ENCODE results near the gene ITPKA.

ITPKA gene

GRCh38 chr15:41511899-41512369, 18.3 kb downstream of the ITPKA start:
- TF ChIP-seq POLR2AphosphoS5 (IDR thresholded peaks at IDR 0.05; ENCODE audit: low read depth, low read length) (no peak), SIN3A (IDR thresholded peaks at IDR 0.05; ENCODE audit: borderline replicate concordance, insufficient read depth, low read length) (no peak), TAF1 (IDR thresholded peaks at IDR 0.05; ENCODE audit: borderline replicate concordance, insufficient read depth, low read length) (no peak), REST (IDR thresholded peaks at IDR 0.05; ENCODE audit: insufficient read depth in 1 of 2, low read depth in 2 of 2, low read length in 2 of 2) (no peak), FOXP2 (optimal IDR thresholded peaks at IDR 0.05; ENCODE audit: borderline replicate concordance, extremely low read depth, extremely low read length, insufficient read depth) (no peak)

- TF ChIP-seq REST (IDR thresholded peaks at IDR 0.05; ENCODE audit: insufficient read depth in 1 of 2, low read depth in 2 of 2, low read length in 2 of 2) (no peak), TAF1 (IDR thresholded peaks at IDR 0.05; ENCODE audit: borderline replicate concordance, insufficient read depth, low read length) (no peak), POLR2AphosphoS5 (IDR thresholded peaks at IDR 0.05; ENCODE audit: low read depth, low read length) (no peak), SIN3A (IDR thresholded peaks at IDR 0.05; ENCODE audit: borderline replicate concordance, insufficient read depth, low read length) (no peak), FOXP2 (optimal IDR thresholded peaks at IDR 0.05; ENCODE audit: borderline replicate concordance, extremely low read depth, extremely low read length, insufficient read depth) (no peak)
Measured at GRCh38 chr15:41512512-41512939, 18.9 kb downstream of the ITPKA start.

GRCh38 chr15:41512940-41513505, 19.3 kb downstream of the ITPKA start:
- TF ChIP-seq TAF1 (IDR thresholded peaks at IDR 0.05; ENCODE audit: borderline replicate concordance, insufficient read depth, low read length) (no peak), FOXP2 (optimal IDR thresholded peaks at IDR 0.05; ENCODE audit: borderline replicate concordance, extremely low read depth, extremely low read length, insufficient read depth) (no peak), SIN3A (IDR thresholded peaks at IDR 0.05; ENCODE audit: borderline replicate concordance, insufficient read depth, low read length) (no peak), POLR2AphosphoS5 (IDR thresholded peaks at IDR 0.05; ENCODE audit: low read depth, low read length) (no peak), REST (IDR thresholded peaks at IDR 0.05; ENCODE audit: insufficient read depth in 1 of 2, low read depth in 2 of 2, low read length in 2 of 2) (no peak)

GRCh38 chr15:41513506-41514227, 20.0 kb downstream of the ITPKA start, which contains the start of gene LTK:
Gene LTK (minus strand): TSS chr15:41513827. CDS start chr15:41513709, 118 bp downstream.
- TF ChIP-seq FOXP2 (optimal IDR thresholded peaks at IDR 0.05; ENCODE audit: borderline replicate concordance, extremely low read depth, extremely low read length, insufficient read depth) (no peak), SIN3A (IDR thresholded peaks at IDR 0.05; ENCODE audit: borderline replicate concordance, insufficient read depth, low read length) (no peak), TAF1 (IDR thresholded peaks at IDR 0.05; ENCODE audit: borderline replicate concordance, insufficient read depth, low read length) (no peak), POLR2AphosphoS5 (IDR thresholded peaks at IDR 0.05; ENCODE audit: low read depth, low read length) (no peak), REST (IDR thresholded peaks at IDR 0.05; ENCODE audit: insufficient read depth in 1 of 2, low read depth in 2 of 2, low read length in 2 of 2) (no peak)
